Activated T-helper 9 cell treated with anti-CD3 and anti-CD28 coated beads, Interleukin-2, amount 50 U/mL, for 16 hours (primary cell): Measurements from ENCODE around the gene VWA3B.

Experiments
- DNase-seq: peaks from one replicate; pipeline ENCODE4 v3.0.0-alpha.2; 2020; ENCODE audit warnings: low read depth

Gene VWA3B

DNA sequence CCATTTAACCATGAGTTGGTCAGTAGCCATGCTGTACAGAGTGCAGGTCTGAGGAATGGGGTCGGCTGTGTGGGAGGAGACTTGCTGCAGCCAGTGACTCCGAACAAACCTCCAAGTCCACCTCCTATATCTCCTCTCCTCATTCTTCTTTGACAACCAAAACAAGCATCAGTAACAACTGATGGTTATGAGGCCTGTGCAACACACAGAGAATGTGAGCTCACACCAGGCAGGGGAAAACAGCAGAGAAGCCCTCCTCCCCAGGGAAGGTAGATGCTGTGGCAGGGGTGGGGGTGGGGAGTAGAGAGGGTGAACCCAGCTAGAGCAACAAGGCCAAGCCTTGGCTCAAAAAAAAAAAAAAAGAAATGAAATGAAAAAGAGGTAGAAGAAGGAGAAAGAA, 247.0 kb downstream of the VWA3B start:
- no peak for DNase-seq

DNA sequence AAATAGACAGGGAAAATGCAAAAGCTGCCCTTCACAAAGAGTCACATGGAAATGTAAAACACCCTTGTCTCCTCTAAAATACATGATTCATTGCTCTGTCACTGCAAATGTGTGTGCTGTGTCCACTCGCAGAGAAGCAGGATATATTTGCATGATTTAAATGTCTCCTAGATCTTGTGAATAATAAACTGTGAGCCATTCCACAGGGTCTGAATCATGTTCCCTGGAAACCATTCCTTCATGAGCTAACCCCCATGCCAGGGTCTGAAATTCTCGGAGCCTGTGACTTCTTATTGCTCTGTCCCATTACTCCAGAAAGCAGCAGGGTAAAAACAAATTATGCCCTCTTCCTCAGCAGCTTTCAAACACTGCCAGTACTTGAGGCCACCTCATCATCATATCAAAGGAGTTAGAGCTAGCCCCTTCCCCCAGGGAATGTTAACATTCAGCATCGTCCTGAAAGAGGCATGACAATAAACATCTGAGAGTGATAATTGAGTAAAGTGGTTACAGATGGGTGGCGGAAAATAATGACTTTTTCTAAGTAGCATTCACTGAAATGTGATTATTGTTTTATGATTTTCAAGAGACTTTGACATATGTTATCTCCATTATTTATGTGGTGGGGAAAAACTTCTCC, 247.6 kb downstream of the VWA3B start:
- no peak for DNase-seq

DNA sequence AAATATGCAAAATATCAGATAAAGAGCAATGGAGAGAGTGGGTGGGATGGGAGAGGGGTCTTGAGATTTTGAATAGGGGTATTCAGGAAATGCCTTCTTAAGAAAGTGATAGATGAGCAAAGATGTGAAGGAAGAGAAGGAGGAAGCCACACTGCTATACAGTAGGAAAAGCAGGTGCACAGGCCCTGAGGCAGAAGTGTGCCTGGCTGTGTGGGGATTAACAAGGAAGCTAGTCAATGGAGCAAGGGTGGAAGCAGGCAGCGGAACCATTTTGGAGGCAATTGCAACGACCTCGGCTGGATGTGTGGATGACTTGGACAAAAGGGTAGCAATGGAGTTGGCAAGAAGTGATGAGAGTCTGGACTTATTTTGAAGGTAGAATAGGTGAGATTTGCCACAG, 248.3 kb downstream of the VWA3B start:
- DNase-seq, result no peak

DNA sequence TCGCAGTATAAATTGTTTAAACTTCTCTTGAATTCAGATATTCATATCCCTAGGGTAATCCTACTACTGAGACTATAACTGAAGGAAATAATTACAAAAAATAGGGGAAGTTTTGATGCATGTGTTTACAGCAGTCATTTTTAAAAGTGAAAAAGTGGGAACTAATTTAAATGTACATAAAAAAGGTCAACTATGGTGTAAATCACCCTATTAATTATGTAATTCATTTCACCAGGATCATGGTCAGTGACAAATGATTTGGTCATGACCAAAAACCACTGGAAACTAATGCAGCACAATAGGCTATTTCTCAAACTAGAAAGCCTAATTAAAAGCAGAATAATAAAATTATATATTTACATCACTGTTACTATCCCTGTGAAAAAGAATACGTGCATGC, 254.3 kb downstream of the VWA3B start:
- no peak for DNase-seq

DNA sequence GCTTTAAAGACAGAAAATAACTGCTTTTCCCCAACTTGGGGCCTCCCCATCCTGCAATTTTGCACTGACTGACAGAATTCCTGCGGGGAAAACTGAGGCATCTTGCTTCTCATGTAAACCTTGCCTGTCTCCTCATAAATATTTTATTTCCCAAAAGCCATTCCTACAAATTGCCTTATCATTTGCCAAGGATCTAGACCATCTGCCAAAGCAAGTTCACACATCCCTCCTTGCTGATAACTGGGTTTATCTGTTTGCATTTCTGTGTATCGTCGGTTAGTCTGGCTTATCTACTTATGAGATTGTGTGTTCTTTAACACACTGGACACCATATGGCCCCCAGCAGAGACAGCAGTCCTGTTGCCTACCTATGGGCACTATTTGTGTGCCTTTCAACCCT, 256.3 kb downstream of the VWA3B start:
- DNase-seq, result no peak

DNA sequence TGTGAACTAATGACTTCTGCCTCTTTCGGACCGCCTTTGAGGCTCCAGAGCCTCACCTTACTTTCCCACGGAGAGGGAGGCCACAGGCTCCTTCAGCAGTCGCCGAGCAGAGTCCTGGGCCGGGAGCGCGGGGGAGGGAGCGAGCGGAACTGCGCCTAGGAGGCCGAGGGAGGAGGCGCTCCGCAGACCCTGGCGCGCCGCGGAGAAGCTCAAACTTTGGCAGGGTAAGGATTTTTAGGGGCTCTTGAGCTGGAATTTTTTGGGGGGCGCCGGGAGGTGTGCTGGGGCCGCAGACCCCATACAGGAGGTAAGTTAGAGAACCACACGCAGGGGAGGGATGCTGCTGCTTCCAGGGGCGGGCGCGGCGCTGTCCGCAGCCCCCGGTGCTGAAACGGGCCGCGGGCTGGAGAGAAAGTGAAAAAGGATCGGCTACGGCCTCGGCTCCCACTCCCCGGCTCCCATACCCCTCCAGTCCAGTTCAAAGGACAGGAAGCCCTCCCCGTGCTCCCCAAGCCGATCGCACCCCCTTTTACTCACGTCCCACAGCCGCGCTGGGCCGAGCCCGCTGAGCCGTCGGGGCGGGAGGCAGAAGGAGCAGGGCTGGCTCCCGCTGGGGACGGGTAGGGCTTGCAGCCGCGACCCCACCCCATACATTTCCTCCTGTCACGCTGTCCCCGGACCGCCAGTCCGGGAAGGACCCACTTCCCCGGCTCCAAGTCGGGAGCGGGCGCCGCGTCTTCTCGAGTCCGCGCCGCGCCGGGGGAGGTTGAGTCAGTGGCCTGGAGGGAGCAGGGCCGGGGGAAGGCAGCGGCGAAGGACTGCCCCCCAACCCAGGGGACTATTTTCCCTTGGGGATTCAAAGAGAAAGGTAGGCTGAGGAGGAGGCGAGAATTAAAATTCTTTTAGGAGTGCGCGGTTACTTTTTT, 259.6 kb downstream of the VWA3B start, which contains the start of gene CNGA3:
Gene CNGA3, plus strand, starts transcription at position 146 of the 926 bp plus-strand sequence. CDS start 23,520 bp downstream, outside the sequence.
- DNase-seq, result no peak

DNA sequence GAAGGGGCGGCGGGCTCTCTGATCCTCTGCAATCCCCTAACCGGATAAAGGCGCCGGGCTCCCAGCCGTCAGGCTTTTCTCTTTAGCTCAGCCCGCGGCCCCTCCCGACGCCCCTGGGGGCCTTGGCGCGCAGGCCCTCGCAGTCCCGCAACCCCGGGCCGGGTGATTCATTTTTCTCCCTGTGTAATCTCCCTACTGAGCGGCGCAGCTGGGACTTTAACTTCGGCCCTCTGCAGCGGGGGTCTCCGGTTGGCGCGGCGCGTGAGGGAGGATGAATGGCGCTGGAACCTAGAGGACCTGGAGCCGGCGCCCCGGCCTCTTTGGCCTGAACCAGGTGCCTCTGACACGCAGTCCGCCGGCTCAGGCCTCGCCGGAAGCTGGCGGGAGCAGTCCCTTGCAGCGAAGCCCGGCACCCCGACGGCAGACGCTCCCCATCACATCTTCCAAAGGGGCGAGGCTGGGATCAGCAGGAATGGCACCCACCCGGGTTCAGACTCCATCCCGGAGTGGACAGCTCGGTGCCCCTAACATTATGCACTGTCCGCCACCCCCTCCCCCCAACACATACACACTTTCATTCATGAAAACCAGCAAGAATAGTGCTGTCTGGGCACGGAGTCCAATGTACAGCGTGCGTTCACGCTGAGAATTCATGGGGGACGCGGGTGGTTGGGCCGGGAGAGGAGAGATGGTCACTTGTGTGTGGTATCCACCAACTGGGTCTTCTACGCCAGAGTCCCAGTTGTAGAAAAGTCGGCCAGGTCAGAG, 260.5 kb downstream of the VWA3B start:
- DNase-seq, result no peak

DNA sequence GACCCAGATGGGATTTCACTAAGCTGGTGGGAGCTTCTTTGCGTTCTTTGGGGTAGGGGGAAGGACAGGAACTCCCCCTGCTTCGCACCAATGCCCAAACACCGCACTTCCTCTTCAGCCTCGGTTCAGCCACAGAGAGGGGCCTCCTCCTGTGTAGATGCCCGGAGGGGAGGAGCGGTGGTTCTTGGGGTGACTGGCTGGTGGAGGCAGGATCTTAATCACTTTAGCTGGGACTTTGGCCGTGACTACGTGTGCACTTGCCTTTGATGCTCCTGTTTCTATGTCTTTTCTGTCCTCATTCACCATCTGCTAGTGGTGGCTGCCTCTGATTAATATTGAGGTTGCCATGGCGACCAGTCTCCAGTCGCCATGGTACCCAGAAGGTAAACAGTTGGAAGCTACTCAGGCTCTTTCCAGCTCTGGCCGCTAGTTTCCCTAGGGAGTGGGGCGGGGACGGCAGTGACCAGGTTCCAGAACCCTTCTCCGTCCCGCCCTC, 261.1 kb downstream of the VWA3B start:
- DNase-seq, result no peak

DNA sequence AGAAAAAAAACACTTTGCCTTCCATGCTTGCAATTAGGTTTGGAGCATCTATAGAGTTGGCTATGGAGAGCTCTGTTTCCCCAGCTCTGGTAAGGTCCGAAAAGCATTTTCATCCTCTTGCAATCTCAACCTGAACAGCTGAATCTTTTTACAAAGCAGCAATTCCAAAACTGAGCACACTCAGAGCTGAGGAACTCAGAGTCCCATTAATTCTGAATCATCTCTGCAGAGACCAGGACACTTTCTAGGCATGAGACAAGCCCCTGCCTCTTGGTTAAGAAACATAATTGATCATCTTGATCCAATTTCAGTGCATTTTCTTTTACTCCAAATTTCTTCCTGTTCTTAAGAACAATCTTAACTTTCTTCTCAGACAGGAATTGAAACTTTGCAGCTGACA, 263.4 kb downstream of the VWA3B start:
- no peak for DNase-seq

DNA sequence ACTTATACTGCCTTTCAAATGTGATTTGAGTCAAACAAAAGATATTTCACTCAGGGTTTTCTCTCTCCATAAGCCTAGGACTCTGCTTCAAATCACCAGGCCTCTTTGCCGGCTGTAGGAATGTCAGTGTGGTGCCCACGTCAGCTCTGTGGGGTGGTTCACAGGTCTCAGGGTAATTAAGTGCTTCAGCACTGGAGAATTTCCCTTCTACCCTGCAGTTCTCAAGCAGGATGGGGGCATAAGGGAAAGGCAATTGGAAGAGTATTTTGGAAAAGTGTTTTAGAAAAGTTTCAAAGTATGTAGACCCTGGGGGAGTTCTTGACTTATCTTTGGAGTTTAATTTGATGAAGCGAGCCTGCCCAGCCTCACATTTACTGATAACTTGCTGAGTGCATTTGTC, 268.9 kb downstream of the VWA3B start:
- no peak for DNase-seq

DNA sequence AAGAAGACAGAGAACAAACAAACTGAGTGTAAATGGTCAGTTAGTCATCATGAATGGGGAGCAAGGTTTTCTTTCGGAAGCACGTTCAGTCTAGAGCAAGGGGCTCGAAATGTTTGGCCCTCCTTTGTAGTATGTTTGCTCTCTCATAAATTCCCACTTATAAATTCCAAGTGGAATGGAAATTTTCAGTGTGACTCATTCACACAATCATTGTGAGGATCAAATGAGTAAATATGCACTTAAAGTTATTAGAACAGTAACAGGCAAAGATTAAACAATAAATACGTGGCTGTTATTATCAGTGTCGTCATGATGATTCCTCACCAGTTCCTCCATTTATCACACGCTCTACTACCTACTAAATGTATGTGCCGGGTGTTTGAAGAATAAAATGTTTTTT, 269.8 kb downstream of the VWA3B start:
- DNase-seq, result no peak

DNA sequence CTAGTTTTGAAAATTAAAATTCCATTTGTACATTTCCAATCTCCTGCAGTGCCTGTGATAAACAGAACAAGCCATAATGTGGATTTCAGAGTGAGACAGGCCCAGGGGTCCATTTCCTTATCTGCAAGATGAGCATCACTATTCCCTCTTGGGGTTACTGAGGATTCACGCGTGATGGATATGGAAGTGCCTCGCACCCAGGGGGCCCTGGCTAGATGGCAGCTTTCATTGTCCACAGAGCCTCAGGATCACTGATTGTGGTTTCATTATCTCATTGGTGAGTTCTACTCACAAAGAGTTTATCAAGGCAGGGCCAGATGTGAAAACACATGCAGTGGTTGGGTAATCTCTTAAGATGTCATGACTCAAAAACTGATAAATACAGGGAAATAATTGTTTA, 270.9 kb downstream of the VWA3B start:
- DNase-seq, result no peak

DNA sequence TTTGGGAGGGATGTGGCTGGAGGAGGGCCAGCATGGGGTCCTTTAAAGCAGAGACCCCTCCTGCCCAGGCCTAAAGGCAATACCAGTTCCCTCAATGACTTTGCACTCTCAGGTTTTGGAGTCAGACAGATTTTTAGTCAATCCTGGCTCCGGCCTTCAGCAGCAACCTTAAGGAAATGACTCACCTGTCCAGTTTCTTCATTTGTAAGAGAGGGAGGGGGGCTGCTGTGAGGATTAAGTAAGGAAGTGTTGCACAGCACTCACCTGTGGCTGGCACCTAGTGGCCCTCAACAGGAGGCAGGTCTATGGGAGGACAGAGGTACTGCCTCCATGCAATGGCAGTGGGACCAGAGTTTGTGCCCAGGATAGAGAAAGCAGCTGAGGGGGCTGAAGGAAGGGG, 273.0 kb downstream of the VWA3B start:
- no peak for DNase-seq
